WTC11 (cell line): ENCODE measurements around the gene SIGMAR1. TPM values are rescaled to one million over a fixed set of nuclear protein-coding genes. Genes with fewer than 3 reads are reported as not detected.
A peak's percentile ranks its signal among the peaks of the same experiment; 100 is the strongest.

ENCODE experiments used
- ATF1 ChIP-seq: sonication (generic); formaldehyde crosslinking; IDR thresholded peaks from 2 replicates; pipeline ENCODE4 v1.8.1; 2023; ENCODE audit warnings: mild to moderate bottlenecking, moderate library complexity, missing genetic modification reagents
- CDX4 ChIP-seq: fragments of 250-450 bp; sonication (Bioruptor Pico); IDR thresholded peaks from 2 replicates; pipeline ENCODE4 v1.9.0; 2021; ENCODE audit warnings: moderate library complexity, mild to moderate bottlenecking, inconsistent platforms, borderline replicate concordance
- CREB1 ChIP-seq: sonication (generic); formaldehyde crosslinking; IDR thresholded peaks from 2 replicates; pipeline ENCODE4 v1.8.0; 2023; ENCODE audit warnings: mild to moderate bottlenecking, missing genetic modification reagents
- E2F5 ChIP-seq: sonication (generic); formaldehyde crosslinking; IDR thresholded peaks from 2 replicates; pipeline ENCODE4 v1.8.1; 2022; ENCODE audit warnings: mild to moderate bottlenecking, moderate library complexity, missing genetic modification reagents
- ERG ChIP-seq: fragments of 250-450 bp; sonication (Bioruptor Pico); IDR thresholded peaks from 2 replicates; pipeline ENCODE4 v1.8.0; 2021; ENCODE audit warnings: mild to moderate bottlenecking
- FOXJ3 ChIP-seq: sonication (generic); formaldehyde crosslinking; IDR thresholded peaks from 2 replicates; pipeline ENCODE4 v1.9.0; 2021; ENCODE audit warnings: missing genetic modification reagents, mild to moderate bottlenecking, borderline replicate concordance
- FOXP4 ChIP-seq: sonication (generic); formaldehyde crosslinking; IDR thresholded peaks from 2 replicates; pipeline ENCODE4 v1.8.0; 2022; ENCODE audit warnings: mild to moderate bottlenecking, missing genetic modification reagents
- HMGA2 ChIP-seq: fragments of 250-450 bp; sonication (Bioruptor Pico); IDR thresholded peaks from 2 replicates; pipeline ENCODE4 v1.4.0; 2021; ENCODE audit warnings: mild to moderate bottlenecking, moderate library complexity
- JAZF1 ChIP-seq: fragments of 250-450 bp; sonication (Bioruptor Pico); IDR thresholded peaks from 2 replicates; pipeline ENCODE4 v1.9.0; 2021; ENCODE audit warnings: moderate library complexity, mild to moderate bottlenecking, inconsistent platforms
- JUN ChIP-seq: sonication (generic); formaldehyde crosslinking; IDR thresholded peaks from 2 replicates; pipeline ENCODE4 v1.8.0; 2023; ENCODE audit warnings: mild to moderate bottlenecking, missing genetic modification reagents
- KAT7 ChIP-seq: sonication (generic); formaldehyde crosslinking; IDR thresholded peaks from 2 replicates; pipeline ENCODE4 v1.8.1; 2023; ENCODE audit warnings: missing genetic modification reagents, mild to moderate bottlenecking, borderline replicate concordance
- NFE2L1 ChIP-seq: sonication (generic); formaldehyde crosslinking; IDR thresholded peaks from 2 replicates; pipeline ENCODE4 v1.8.1; 2023; ENCODE audit warnings: missing genetic modification reagents
- NFYB ChIP-seq: sonication (generic); formaldehyde crosslinking; conservative IDR thresholded peaks from 2 replicates; pipeline ENCODE4 v1.8.0; 2022; ENCODE audit warnings: low read depth, missing genetic modification reagents
- NR1H2 ChIP-seq: sonication (generic); formaldehyde crosslinking; IDR thresholded peaks from 2 replicates; pipeline ENCODE4 v1.9.0; 2021; ENCODE audit warnings: mild to moderate bottlenecking, moderate library complexity, missing genetic modification reagents
- PREB ChIP-seq: sonication (generic); formaldehyde crosslinking; IDR thresholded peaks from 2 replicates; pipeline ENCODE4 v1.8.1; 2022; ENCODE audit warnings: mild to moderate bottlenecking, missing genetic modification reagents, moderate library complexity, borderline replicate concordance
- RORB ChIP-seq: fragments of 250-450 bp; sonication (Bioruptor Pico); IDR thresholded peaks from 2 replicates; pipeline ENCODE4 v1.9.0; 2021; ENCODE audit warnings: mild to moderate bottlenecking
- SMAD3 ChIP-seq: sonication (generic); formaldehyde crosslinking; IDR thresholded peaks from 2 replicates; pipeline ENCODE4 v1.8.0; 2022; ENCODE audit warnings: missing genetic modification reagents, mild to moderate bottlenecking, borderline replicate concordance
- USF2 ChIP-seq: sonication (generic); formaldehyde crosslinking; IDR thresholded peaks from 2 replicates; pipeline ENCODE4 v1.8.1; 2023; ENCODE audit warnings: mild to moderate bottlenecking, missing genetic modification reagents, moderate library complexity
- ZBTB21 ChIP-seq: sonication (generic); formaldehyde crosslinking; IDR thresholded peaks from 2 replicates; pipeline ENCODE4 v1.8.1; 2023; ENCODE audit warnings: mild to moderate bottlenecking, missing genetic modification reagents, borderline replicate concordance
- ZNF281 ChIP-seq: sonication (generic); formaldehyde crosslinking; IDR thresholded peaks from 2 replicates; pipeline ENCODE4 v1.8.0; 2023; ENCODE audit warnings: mild to moderate bottlenecking, missing genetic modification reagents
- ZNF425 ChIP-seq: fragments of 250-450 bp; sonication (Bioruptor Pico); conservative IDR thresholded peaks from 2 replicates; pipeline ENCODE4 v1.9.0; 2021; ENCODE audit warnings: mild to moderate bottlenecking
- ZNF671 ChIP-seq: fragments of 250-450 bp; sonication (Bioruptor Pico); IDR thresholded peaks from 2 replicates; pipeline ENCODE4 v1.8.0; 2021; ENCODE audit warnings: mild to moderate bottlenecking
- ZSCAN18 ChIP-seq: fragments of 250-450 bp; sonication (Bioruptor Pico); IDR thresholded peaks from 2 replicates; pipeline ENCODE4 v2.1.2; 2022; ENCODE audit warnings: mild to moderate bottlenecking, moderate library complexity
- total RNA-seq: library from RNA; stranded (reverse); gene quantifications from 3 replicates; pipeline ENCODE4 v1.2.3, GENCODE V29; 2021

The SIGMAR1 gene
- total RNA-seq, 1 experiment from 2014 or later = 108 TPM

- TF ChIP-seq ZNF281 (CRISPR knock-in tag) (no peak), KAT7 (0 out of 2 replicates have a peak, but pooled peaks have one; percentile 55), HMGA2 (CRISPR knock-in tag) (no peak), E2F5 (CRISPR knock-in tag) (peak; percentile 68), NR1H2 (CRISPR knock-in tag) (no peak), ATF1 (CRISPR knock-in tag) (no peak), USF2 (CRISPR knock-in tag) (peak; percentile 28; the same call in 1 of the 2 replicates), ZNF425 (CRISPR knock-in tag) (no peak), NFYB (CRISPR knock-in tag) (no peak), FOXP4 (CRISPR knock-in tag) (0 out of 2 replicates have a peak, but pooled peaks have one; percentile 47), SMAD3 (CRISPR knock-in tag) (no peak; the same call in 1 of the 2 replicates), PREB (CRISPR knock-in tag) (no peak), JUN (CRISPR knock-in tag) (no peak), FOXJ3 (CRISPR knock-in tag) (no peak), RORB (CRISPR knock-in tag) (no peak), ERG (CRISPR knock-in tag) (no peak), ZNF671 (CRISPR knock-in tag) (no peak), NFE2L1 (no peak), JAZF1 (CRISPR knock-in tag) (no peak), CREB1 (CRISPR knock-in tag) (no peak), ZBTB21 (CRISPR knock-in tag) (no peak), ZSCAN18 (CRISPR knock-in tag) (no peak), CDX4 (no peak)
These were observed 25.5 kb downstream of the SIGMAR1 start, which contains the start of gene RPP25L (continued) for GRCh38 chr9:34611811-34612787.
